ENCODE results near the gene UBR3. TPM values are rescaled to one million over a fixed set of nuclear protein-coding genes. Genes with fewer than 3 reads are reported as not detected.

Gene UBR3
- total RNA-seq, 3 donors from 2014 or later (not counting 1 experiment from before 2014, with no cell fraction given) = 40.8 to 54.5 (median 41.0) TPM

- H3K27ac ChIP-seq (ENCODE audit: low read length) = no peak overlapping the region
- DNase-seq (no peak), ATAC-seq (no peak)
- H3K27me3 ChIP-seq (ENCODE audit: control insufficient read depth, insufficient read depth, low read length) = no peaks in the 10 kb centered on the region
- TF ChIP-seq, protein P1, sequence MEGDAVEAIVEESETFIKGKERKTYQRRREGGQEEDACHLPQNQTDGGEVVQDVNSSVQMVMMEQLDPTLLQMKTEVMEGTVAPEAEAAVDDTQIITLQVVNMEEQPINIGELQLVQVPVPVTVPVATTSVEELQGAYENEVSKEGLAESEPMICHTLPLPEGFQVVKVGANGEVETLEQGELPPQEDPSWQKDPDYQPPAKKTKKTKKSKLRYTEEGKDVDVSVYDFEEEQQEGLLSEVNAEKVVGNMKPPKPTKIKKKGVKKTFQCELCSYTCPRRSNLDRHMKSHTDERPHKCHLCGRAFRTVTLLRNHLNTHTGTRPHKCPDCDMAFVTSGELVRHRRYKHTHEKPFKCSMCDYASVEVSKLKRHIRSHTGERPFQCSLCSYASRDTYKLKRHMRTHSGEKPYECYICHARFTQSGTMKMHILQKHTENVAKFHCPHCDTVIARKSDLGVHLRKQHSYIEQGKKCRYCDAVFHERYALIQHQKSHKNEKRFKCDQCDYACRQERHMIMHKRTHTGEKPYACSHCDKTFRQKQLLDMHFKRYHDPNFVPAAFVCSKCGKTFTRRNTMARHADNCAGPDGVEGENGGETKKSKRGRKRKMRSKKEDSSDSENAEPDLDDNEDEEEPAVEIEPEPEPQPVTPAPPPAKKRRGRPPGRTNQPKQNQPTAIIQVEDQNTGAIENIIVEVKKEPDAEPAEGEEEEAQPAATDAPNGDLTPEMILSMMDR (IDR thresholded peaks at IDR 0.05) = no peak
- no peaks in the 10 kb centered on the region for H3K27me3 Mint-ChIP-seq (ENCODE audit: low read depth in 2 of 2)
- intact Hi-C loops (cut with micrococcal nuclease) = no loop called here
- 95% methylated on average over 4 of the region's 5 CpGs for WGBS (ENCODE audit: insufficient coverage)
- H3K9me3 ChIP-seq (ENCODE audit: control insufficient read depth, insufficient read depth, low read length) = no peaks in the 10 kb centered on the region
- H3K27ac Mint-ChIP-seq = no peak overlapping the region
- H3K4me1 Mint-ChIP-seq = no peaks in the 10 kb centered on the region
- no peaks in the 10 kb centered on the region for H3K4me1 ChIP-seq (ENCODE audit: control insufficient read depth, insufficient read depth, low read length)
- H3K36me3 Mint-ChIP-seq = no peaks in the 10 kb centered on the region
- H3K36me3 ChIP-seq (ENCODE audit: control insufficient read depth, insufficient read depth, low read length) = peaks cover 8% of the 10 kb centered on the region
- no peak overlapping the region for H3K4me3 ChIP-seq (ENCODE audit: low read length)
- no peak overlapping the region for H3K4me3 Mint-ChIP-seq
- no peaks in the 10 kb centered on the region for H3K9me3 Mint-ChIP-seq
These were observed 186.7 kb downstream of the UBR3 start for GRCh38 chr2:170013802-170014551.

GRCh38 chr2:170014769-170015168, 187.5 kb downstream of the UBR3 start:
- no peaks in the 10 kb centered on the region for H3K9me3 Mint-ChIP-seq
- no CpG with 5 or more reads among the region's 1 CpG for WGBS (ENCODE audit: insufficient coverage)
- no peaks in the 10 kb centered on the region for H3K27me3 Mint-ChIP-seq (ENCODE audit: low read depth in 2 of 2)
- no peak for ATAC-seq
- H3K4me1 Mint-ChIP-seq = no peaks in the 10 kb centered on the region
- intact Hi-C loops (cut with micrococcal nuclease) = no loop called here
- TF ChIP-seq, protein P1 (IDR thresholded peaks at IDR 0.05) = no peak
- DNase-seq = no peak
- no peak overlapping the region for H3K27ac Mint-ChIP-seq
- Histone ChIP-seq H3K9me3 (ENCODE audit: control insufficient read depth, insufficient read depth, low read length) (no peaks in the 10 kb centered on the region), H3K27ac (ENCODE audit: low read length) (no peak overlapping the region), H3K4me1 (ENCODE audit: control insufficient read depth, insufficient read depth, low read length) (no peaks in the 10 kb centered on the region), H3K27me3 (ENCODE audit: control insufficient read depth, insufficient read depth, low read length) (no peaks in the 10 kb centered on the region), H3K36me3 (ENCODE audit: control insufficient read depth, insufficient read depth, low read length) (peaks cover 8% of the 10 kb centered on the region), H3K4me3 (ENCODE audit: low read length) (no peak overlapping the region)
- no peak overlapping the region for H3K4me3 Mint-ChIP-seq
- H3K36me3 Mint-ChIP-seq = no peaks in the 10 kb centered on the region

DNA sequence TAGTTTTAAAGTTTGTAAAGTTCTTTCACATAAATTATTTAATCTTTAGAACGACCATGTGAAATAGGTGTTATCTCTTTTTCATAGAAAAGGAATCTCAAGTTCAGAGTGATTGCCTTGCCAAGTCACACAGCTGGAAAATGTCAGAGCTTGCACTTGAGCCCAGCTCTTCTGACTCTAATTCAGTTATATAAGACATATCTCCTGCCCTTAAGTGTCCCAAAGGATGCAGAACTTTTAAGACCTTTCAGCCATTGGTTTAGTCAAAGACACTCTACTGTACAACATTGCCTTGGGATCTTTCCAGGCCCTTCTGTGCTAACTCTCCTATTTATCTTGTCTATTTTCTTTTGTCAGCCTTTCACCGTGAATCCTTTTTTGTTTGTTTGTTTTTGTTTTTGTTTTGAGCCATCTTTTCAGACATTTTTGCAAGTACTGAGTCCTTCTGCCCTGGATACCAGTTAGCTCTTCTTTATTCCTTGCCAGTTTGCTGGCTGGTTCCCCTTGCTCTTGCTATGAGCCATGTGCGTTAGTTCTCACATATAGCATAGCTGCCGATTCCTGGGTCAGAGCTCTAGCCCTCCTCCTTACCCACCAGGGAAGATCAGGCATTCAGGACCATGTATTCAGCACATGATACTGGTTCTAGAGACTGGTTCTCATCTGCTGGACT, 190.7 kb downstream of the UBR3 start:
- Mint-ChIP-seq H3K27ac (no peak overlapping the region), H3K4me1 (no peaks in the 10 kb centered on the region)

More for the DNA sequence above, 190.7 kb downstream of the UBR3 start:
- DNase-seq = no peak
- H3K36me3 ChIP-seq (ENCODE audit: control insufficient read depth, insufficient read depth, low read length) = peaks cover 5% of the 10 kb centered on the region
- no peaks in the 10 kb centered on the region for H3K27me3 ChIP-seq (ENCODE audit: control insufficient read depth, insufficient read depth, low read length)
- no peak overlapping the region for H3K4me3 Mint-ChIP-seq
- H3K27ac ChIP-seq (ENCODE audit: low read length) = no peak overlapping the region
- ATAC-seq = no peak
- H3K4me3 ChIP-seq (ENCODE audit: low read length) = no peak overlapping the region
- H3K36me3 Mint-ChIP-seq = no peaks in the 10 kb centered on the region
- H3K27me3 Mint-ChIP-seq (ENCODE audit: low read depth in 2 of 2) = no peaks in the 10 kb centered on the region
- no peaks in the 10 kb centered on the region for H3K4me1 ChIP-seq (ENCODE audit: control insufficient read depth, insufficient read depth, low read length)
- 100% methylated on average over 4 of the region's 4 CpGs for WGBS (ENCODE audit: insufficient coverage)
- TF ChIP-seq, protein P1 (IDR thresholded peaks at IDR 0.05) = no peak
- H3K9me3 Mint-ChIP-seq = no peaks in the 10 kb centered on the region
- no peaks in the 10 kb centered on the region for H3K9me3 ChIP-seq (ENCODE audit: control insufficient read depth, insufficient read depth, low read length)
- intact Hi-C loops (cut with micrococcal nuclease) = no loop called here

Data from natural killer cell (primary cell).